PC-9 (cell line): ENCODE data around the gene SPRY1.

Experiments
- CTCF ChIP-seq: fragments of 200-600 bp; sonication (generic); conservative IDR thresholded peaks from 2 replicates; pipeline ENCODE4 v1.6.1; 2017; ENCODE audit warnings: mixed run types, antibody characterized with exemption, mild to moderate bottlenecking, moderate library complexity
- EZH2 ChIP-seq: fragments of 200-600 bp; sonication (generic); IDR thresholded peaks from 2 replicates; pipeline ENCODE4 v1.8.0; 2017; ENCODE audit warnings: antibody characterized with exemption, low read depth

GRCh38 chr4:123443401-123444289, 47.0 kb downstream of the SPRY1 start:
- TF ChIP-seq CTCF (no peak), EZH2 (no peak)
